Choroid plexus epithelial cell (primary cell): Measurements from ENCODE around the gene FGF21.

Source experiments
- DNase-seq: peaks from one replicate; pipeline ENCODE4 v3.0.0-alpha.2; 2010; ENCODE audit warnings: low read depth
- H3K4me3 ChIP-seq: 2 replicates; pipeline ENCODE4 v1.5.1; 2011; ENCODE audit warnings: low read depth, mild to moderate bottlenecking, control low read depth, low read length, moderate library complexity
- CTCF ChIP-seq: conservative IDR thresholded peaks from 2 replicates; pipeline ENCODE4 v1.5.1; 2011; ENCODE audit warnings: low read depth, mild to moderate bottlenecking, control low read depth, inconsistent platforms, low read length, moderate library complexity

Gene FGF21, protein sequence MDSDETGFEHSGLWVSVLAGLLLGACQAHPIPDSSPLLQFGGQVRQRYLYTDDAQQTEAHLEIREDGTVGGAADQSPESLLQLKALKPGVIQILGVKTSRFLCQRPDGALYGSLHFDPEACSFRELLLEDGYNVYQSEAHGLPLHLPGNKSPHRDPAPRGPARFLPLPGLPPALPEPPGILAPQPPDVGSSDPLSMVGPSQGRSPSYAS

DNA sequence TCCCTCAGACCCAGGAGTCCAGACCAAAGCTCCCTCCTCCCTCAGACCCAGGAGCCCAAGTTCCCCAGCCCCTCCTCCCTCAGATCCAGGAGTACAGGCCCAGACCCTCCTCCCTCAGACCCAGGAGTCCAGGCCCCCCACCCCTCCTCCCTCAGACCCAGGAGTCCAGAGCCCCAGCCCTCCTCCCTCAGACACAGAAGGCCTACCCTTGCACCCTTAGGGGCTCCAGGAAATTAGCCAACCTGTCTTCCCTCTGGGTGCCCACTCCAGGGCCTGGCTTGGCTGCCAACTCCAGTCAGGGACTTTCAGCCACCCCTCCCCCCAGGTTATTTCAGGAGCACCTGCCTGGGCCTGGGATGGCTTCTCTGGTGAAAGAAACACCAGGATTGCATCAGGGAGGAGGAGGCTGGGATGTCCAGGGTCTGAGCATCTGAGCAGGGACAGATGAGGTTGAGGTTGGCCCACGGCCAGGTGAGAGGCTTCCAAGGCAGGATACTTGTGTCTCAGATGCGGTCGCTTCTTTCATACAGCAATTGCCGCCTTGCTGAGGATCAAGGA is at the start of gene FGF21:
Gene FGF21, plus strand, starts transcription at position 441 of the 558 bp plus-strand sequence. CDS start 713 bp downstream, outside the sequence.
- no peak within 1 kb of the TSS for H3K4me3 ChIP-seq
- no peak for TF ChIP-seq CTCF
- no peak for DNase-seq

DNA sequence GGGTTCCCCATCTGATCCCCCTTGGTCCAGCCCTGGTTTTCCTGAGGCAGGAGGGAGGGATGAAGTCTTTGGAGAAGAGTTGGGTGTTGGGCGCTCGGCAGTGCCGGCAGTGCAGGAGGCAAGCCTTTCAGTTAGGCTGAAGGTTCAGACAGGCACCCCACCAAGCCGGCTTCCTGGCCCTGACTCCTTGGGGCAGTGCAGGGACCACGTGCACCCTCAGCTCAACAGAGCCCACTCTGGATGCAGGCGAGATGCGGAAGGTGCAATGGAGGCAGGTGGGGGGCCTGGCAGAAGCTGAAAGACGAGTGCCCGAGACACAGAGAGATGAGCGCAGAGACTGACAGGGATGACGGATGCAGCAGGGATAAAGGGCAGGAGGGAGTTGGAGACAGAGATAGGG is 46.9 kb upstream of the FGF21 start:
- TF ChIP-seq CTCF, result no peak
- no peak for DNase-seq
- no peak overlapping the region for H3K4me3 ChIP-seq

- no peak for DNase-seq
These were observed 44.1 kb upstream of the FGF21 start for GRCh38 chr19:48711106-48711662.

GRCh38 chr19:48713041-48713863 is 42.1 kb upstream of the FGF21 start:
- H3K4me3 ChIP-seq, result peak overlapping the region; percentile 64
- peak; percentile 63 for DNase-seq
- TF ChIP-seq CTCF, result peak; percentile 56

More at GRCh38 chr19:48711106-48711662, 44.1 kb upstream of the FGF21 start:
- TF ChIP-seq CTCF, result no peak
- H3K4me3 ChIP-seq, result no peak overlapping the region

DNA sequence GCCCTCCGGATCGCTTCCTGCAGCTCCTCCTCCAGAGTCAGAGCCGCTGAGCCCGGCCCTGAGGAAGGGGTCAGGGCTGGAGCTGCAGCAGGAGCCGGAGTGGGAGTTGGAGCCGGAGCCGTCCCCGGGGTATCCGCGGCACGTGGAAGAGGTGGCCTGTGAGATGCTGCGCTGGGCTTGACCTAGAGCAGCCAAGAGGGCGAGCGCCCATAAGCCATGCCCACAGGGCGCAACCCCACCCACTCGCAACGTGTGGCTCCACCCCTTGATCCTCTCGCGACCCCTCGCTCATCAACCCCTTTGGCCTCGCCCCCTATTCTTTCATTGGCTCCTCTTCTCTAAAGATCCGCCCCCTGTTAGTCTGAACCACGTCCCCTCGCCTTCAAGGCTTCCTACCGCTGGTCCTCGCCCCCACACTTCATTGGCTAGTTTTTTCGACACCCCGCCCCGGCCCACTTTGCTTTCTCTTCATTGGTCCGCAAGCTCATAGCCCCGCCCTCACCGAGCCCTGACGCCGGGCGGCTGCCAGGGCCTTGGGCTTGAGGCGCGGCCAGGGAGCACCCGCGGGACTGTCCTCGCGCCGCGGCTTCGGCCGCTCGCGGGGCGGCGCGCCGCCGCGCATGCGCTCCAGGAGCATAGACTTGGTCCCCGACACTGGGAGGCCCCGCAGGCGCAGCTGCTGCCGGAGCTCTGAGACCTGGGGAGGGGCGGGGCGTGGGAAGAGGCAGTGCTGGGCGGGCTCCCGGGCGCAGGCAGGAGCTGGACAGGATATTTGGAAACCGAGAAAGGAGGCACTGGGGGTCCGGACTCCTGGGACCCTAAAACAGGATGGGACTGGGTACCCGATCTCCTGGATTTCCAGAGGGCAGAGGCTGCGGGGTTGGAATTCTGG is 41.2 kb upstream of the FGF21 start:
- peak overlapping the region; percentile 64 for H3K4me3 ChIP-seq
- no peak for TF ChIP-seq CTCF
- peak; percentile 100 for DNase-seq
